Activated CD8-positive, alpha-beta memory T cell treated with anti-CD3 and anti-CD28 coated beads for 48 hours (primary cell): ENCODE measurements around the gene TBX15.

Experiments
- DNase-seq, 3 experiments: peaks; one replicate each; pipeline ENCODE4 v3.0.0-alpha.2; 2020; ENCODE audit warnings: low read depth in 2 of 3, low spot score in 2 of 3

The TBX15 gene

DNA sequence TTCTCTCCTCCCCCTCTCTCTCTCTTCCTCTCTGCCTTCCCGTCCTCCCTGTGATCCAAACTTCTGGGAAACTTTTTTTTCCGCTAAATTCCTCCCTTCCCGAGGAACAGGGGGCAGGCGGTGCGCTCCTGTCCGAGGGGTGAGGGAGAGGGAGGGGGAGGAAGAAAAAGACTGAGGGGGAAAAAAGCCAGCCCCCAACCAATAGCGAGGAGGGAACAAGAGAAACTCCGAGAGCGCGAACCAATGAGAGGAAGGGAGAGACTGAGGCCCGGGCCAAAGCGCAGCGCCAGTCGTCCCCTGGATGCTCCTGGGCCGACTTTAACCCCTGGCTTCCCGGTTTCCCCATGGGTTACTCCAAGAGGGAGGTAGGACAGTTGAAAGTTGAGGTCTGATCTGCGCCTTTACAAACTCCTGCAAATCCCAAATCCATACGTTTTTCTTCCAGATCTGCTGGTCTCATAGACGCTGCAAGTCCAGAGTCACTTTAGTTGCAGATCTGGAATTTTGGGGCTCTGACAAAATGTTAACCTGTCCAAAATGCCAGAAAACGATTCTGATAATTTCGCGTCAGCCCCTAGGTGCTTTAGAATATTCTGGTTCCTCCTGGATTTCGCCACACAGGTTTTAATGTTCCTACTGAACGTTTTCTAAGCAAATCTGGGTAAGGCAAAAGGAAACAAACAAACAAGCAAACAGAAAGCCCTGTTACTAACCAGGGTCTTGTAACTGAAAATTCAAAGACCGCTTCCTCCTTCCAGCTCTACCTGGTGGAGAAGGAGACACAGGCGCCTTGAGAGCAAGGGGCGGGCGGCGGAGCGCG is at the start of gene TBX15:
Gene TBX15, minus strand, starts transcription at position 158 of the 820 bp plus-strand sequence. CDS start 548 bp downstream, outside the sequence.
- DNase-seq = no peak

DNA sequence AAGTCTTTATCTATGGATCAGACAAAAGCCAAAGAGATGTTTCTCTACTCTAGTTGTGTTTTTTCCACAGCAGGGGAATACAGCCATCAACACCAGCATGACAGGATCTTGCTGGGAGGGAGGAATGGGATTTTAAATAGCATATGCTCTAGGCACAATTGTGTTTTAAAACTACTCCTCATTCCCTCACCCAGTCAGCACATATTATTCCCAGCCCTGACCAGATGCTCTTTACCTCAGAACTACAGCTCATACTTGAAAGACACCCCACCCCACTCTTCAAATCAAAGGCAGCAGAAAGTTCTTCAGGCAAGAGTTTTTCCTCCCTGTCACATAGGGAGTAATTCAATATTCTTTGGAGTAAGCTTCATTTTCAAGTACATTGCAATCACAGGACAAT is 46.2 kb upstream of the TBX15 start:
- DNase-seq = no peak

DNA sequence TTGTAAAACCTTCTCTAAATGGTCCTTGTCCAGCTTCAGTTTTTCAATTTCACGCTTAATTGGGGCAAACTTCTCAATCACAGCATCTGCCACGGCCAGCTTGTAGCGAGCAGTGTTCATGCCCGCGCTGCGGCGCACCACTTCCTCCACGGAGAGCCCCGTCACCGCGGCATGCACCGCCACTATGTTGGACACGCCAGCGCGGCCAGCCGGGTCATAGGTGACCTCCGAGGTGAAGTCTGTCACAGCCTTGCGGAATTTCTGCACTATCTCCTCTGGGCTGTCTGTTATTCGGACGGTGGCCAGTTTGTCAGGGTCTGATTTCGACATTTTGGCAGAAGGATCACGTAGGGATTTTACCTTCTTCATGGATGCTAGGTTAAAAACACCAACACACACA is 44.8 kb upstream of the TBX15 start:
- no peak for DNase-seq

DNA sequence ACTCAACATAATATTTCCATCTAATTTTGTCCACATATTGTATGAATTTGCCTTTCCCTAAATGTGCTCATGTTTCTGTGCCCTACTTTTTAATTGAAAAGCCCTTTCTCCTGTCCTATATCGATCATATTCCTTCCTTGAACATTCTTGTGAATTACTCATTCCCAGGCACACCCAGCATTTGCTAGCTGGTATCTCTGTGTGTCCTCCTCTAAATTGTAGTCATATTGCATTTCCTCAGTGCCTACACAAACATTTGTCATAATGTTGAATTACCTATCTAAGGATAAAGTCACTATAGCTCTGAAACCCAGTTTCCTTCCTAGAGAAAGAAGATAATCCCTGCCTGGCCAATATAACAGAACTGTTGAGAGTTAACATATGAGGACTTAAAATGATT is 39.6 kb upstream of the TBX15 start:
- DNase-seq = no peak

DNA sequence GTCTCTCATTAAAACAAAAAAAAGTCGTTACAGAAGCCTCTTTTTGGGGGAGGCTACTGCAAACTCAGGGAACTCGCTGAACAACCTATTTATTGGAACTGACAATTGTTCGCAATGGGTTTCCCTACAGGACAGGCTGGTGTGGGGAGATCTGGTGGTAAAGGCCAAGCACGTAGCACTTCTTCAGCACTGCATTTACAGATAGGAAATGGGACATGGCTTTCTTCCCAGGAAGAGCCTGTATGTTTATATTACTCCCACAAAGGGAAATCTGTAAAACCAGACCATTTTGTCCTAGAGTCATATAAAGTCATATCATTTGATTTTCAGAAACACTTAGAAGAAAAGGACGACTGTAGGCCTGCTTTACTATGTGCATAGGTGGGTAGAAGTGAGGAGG is 38.8 kb upstream of the TBX15 start:
- DNase-seq = no peak

DNA sequence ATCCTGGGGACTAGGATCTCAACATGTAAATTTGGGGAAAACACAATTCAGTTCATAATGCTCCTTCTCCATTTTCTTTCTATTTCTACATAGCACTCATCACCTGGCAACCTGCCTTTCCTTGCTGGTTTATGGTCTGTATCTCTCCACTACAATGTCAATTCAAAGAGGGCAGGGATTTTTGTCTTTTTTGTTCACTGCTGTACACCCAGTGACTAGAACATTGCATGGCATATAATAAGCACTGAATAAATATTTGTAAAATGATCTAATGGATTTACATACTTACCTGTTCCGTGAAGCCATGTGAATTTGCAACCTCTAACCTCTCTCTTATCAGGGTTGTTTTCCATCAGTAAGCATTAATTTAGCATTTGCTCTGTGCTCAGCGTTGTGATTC is 27.4 kb upstream of the TBX15 start:
- no peak for DNase-seq

DNA sequence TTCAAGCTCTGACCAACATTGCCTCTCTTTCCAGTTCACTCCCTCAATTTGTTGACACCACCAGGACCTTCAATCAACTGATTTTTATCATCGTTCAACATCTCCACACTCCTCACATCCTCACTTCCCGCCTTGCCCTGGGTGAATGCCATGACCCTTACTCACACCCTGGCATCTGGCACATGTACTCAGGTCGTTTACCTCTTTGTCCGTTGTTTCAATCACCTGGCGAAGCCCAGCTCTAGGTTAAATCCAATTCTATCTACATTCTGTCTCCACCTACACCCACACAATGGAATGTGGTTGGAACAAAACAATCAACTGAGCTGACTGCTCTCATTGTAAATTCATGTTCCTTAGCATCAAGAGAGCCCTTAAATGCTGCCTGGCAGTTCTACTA is 24.2 kb upstream of the TBX15 start:
- DNase-seq = no peak

DNA sequence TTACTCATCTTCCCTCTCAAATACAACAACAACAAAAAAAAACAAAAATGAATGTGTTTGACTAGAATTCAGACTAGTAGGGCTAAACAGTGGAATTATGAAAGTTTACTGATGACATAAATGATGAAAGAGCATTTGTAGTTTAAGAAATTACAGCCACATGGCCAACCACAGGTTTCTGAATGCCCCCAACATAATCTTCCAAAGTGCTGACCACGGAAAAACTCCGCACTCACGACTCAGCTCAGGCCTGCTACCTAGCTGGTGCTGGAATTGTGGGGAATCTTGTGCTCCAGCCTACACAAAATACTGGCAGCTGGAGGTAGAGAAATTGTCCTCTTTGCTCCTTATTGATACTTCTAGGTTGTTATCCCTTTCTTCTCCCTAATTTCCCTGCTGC is 23.6 kb upstream of the TBX15 start:
- no peak for DNase-seq

DNA sequence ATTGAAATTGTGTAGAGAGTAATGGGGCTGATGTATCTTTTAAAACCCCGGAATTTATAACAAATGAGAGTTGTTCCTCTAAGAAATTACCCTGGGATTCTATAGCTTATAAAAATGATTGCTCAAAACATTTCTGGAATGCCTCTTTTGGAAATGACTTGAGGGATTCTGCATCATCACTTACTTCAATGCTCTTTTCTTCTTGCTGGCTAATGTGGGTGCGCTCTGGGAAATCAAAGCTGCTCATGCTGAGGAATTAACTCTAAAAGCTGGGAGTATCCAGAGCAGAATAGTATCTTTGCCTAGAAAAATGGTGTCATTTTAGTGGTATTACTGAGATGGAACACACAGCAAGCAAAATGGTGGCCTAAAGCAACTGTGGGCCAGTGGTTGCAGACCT is 23.0 kb upstream of the TBX15 start:
- DNase-seq = no peak

DNA sequence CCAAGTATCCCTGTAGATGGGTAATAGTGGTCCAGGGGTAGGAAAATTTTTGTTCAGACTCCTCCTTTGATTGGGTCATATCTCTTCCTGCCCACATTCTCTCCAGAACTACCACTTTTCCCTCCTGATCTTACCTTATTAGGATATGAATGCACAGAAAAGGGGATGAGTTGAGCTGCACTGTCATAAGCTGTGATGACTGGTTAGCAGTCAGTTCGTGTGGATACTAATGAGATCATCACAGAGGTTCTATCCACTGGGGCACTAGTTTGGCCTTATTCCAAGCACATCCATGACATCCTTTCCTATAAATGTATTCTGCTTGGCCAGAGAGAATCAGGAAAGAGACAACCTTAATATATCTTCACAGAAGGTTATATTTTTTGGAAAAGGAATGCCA is 22.1 kb upstream of the TBX15 start:
- DNase-seq = no peak

DNA sequence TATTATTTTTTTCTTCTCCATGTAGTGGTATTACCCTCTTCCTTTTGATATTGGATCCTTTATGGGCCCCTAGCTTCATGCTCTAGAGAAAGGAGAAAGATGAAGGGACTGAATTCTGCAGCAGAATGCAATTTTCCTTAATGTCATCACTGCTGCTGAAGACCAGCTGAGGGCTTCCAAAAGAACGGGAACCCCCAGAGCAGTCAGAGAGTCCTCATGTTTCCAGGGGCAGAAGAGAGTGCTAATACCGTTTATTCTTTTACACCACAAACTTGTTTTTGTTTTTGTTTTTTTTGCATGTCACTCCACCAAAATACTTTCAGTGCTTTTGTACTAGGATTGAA is 21.1 kb upstream of the TBX15 start:
- no peak for DNase-seq

DNA sequence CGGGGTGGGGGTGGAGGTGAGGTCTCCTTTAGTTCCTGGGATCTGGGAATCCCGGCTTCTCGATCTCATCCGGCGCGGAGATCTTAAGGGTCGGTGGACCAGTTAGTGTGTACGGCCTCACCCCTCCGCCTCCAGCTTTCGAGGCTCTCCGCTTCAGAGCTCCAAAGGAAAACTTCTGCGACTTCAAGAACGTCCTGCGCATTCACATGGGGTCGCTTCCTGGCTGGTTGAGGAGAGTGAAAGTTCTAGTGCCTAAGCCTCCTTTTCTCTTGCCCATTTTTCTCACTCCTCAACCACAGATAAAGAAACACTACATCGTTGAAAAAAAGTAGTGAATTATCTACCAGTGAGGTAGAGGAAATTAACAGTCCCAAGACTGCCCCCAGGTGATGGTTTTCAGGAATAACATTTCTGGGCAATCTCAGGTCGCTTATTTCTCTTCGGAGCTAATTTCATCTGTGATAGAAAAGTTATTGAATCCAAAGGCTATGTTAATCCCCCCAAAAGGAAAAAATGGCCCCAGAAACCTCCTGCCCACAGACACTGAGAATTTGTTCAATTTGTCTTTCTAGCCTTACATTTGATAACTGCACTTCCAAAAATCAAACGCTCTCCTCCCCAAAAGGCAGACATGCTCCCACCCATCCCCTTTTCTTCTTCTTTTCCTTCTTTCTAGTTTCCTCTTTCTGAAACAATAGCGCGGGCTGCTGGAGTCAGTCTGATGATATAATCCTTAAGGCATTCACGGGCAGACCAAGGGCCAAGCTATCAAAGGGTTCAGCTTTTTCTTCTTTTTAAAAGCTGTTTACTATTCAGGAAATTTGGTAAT is 20.6 kb upstream of the TBX15 start:
- DNase-seq = no peak

DNA sequence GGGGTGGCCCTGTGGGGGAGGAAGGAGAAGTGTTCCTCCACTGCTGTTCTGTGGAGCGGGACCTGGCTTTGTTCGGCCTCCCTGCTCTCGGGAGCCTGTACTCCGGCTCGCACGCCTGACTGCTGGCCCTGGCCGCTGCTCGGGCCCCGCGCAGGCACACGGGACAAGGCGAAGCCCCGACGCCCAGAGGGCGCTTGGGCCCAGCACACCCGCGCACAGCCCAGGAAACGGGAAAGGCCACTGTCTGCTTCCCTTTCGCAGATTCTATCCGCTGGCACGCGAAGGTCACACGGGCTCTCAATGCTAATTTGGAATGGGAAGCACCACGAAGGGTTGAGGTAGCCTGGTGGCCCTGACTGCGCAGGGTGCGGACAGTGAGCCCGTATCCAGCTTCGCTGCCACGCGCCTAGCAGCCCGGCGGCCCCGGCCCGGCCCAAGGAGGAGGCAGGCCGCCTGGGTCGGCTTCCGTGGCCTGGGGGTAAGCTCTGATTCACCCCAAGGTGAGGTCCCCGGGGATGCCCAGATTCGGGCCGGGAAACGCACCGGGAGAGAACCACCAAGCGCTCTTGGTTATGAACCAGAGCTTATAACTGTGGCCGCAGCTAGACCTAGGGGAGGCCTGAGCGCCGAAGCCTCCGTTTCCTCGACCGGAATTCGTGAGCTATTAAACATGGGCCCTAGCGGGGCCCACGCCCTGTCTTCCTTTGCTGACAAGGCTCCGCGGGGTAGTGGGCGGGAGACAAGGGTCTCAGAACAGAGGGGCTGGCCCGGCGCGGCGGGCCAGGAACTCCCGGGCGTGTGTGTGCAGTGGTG is 19.7 kb upstream of the TBX15 start:
- no peak for DNase-seq

DNA sequence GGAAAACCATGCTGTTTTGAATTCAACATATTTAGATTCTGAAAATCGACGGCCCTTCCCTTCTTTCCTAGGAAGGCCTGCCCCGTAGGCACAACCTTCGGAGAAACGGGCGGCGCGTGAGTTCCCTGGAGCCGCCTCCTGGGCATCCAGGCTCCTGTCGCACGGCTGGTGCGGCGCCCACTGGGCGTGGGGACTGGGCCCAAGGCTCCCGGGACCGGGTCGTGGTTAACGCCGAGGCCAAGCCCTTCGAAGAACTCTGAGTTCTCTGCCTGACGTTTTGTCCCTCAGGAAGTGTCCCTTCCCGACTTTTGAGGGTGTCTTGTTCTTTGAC is 19.2 kb upstream of the TBX15 start:
- no peak for DNase-seq

DNA sequence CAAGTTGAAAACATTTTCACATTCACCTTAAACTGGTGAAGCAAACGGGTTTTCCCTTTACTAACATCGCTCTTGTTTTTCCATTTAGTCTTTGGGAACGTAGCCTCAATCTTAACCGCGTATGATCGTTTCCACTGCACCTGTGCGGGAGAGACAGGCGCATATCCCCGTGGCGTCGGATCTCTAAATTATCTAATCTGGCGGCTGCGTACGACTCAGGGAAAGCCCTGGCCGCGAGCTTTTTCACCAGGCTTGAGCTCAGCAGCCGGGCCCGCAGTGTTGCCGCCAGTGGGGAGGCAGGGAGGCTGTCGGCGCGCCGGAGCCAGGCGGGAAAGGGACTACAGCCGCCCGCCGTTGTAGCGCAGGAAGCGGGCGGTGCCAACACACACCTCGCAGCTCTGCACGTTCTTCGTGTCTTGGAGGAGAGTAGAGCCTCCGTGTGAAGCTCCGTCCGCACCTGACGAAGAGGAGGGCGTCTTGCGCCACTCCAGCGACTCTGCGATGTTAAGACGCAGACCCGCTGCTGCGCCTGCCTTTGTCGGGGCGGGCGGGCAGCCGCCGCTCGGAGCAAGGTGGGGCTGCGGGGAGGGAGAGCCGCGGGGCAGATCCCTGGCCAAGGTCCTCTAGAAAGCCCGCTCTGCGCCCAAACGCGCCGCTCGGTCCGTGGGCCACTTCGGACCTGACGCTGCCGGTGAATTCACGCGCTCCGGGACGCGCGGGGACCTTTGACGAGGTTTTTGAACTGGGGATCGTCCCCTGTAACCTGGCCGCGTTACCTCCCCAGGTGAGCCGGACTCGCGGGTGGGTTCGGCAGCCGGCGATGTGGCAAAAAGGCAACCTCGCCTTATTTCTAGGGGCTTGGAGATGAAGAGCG is 18.5 kb upstream of the TBX15 start:
- no peak for DNase-seq

DNA sequence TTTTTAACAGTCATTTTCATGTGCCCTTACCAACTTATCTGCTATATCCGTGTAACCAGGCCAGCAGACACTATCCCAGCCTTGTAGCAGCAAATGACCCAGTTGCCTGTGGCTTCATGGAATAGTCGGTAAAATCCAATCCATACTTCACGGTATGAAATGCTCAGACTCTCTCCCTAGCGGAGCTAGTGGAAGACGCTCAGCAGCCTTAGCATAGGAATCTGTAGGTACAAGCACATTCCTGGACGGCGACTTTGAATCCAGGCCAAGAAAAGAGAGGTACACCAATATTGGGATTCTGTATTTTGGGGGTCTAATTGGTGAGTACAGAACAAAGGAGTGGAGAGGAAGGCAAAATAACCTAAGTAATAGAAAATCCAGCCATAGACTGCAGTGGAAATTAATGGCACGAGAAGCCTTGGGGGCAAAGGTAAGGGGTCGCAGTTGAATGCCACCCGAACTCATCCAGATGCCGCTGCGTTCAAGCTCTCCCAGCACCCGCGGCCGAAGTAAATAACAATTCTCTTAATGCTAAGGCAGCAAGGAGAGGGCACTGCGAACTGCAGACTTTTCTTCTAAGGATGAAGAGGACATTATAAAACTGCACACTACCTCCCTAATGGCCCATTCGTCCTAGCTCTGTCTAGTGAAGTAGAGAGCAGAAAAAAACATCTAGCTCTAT is 17.7 kb upstream of the TBX15 start:
- no peak for DNase-seq

DNA sequence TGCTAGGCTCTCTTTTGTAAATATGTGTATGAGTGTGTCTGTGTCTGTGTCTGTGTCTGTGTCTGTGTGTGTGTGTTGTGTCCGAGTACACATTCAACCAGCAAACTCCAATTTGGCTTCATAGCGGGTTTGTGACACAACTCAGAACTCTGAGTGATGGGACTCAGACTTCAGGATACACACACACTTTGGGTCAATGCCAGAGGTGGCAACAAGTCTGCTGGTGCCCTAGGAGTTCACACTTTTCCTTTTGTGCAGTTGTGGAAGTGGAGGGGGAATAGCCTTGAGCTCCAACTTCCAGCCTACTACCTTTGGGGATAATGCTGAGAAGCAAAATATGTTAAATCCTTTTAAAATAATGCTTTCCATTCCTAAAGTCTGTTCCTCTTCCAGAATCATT is 16.6 kb upstream of the TBX15 start:
- no peak for DNase-seq

DNA sequence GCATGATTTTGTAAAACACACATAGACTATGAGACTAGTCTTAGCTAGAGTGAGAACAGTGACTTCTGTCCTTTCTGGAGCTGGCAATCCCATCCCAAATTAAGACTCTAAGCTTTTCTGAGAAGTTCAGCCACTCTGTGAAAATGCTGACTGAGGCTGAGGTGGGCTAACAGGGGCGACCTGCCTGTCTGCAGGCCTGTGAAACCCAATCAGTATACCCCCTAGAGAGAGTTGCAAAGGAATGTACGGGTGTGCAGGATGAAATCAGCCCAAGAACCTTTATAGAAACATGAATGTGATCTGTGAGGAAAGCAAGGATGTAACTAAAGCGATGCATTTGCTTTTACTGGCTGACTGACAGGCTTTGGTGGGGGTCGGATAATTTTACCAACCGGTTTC is 16.0 kb upstream of the TBX15 start:
- DNase-seq = no peak

DNA sequence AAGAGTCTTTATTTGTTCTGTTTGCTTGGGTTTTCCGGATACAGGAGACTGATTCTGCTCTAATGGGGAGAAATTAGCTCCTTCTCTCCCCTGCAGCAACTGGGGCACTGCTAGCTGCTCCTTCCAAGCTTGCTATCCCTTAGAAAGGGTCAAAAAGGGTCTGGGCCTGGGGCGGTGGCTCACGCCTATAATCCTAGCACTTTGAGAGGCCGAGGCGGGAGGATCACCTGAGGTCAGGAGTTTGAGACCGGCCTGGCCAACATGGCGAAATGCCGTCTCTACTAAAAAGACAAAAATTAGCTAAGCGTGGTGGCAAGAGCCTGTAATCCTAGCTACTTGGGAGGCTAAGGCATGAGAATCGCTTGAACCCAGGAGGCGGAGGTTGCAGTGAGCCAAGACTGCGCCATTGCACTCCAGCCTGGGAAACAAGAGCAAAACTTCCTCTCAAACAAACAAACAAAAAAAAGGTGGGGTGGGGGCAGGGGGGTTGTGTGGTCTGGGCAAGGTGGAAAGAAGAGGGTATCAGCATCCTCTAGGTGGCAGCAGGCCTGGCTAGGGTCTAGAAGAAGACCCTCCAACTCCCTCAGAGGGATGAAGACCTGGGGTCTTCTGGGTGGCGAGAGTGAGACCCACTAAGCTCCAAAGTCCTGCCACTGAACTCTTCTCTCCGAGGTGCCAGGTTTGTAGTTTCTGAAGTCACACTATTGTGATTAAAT is 15.4 kb upstream of the TBX15 start:
- no peak for DNase-seq
